Measurements from ENCODE around the gene HMOX2. TPM values are rescaled to one million over a fixed set of nuclear protein-coding genes. Genes with fewer than 3 reads are reported as not detected.

Gene HMOX2
- total RNA-seq, 1 donor from 2014 or later = 47.2 TPM

DNA sequence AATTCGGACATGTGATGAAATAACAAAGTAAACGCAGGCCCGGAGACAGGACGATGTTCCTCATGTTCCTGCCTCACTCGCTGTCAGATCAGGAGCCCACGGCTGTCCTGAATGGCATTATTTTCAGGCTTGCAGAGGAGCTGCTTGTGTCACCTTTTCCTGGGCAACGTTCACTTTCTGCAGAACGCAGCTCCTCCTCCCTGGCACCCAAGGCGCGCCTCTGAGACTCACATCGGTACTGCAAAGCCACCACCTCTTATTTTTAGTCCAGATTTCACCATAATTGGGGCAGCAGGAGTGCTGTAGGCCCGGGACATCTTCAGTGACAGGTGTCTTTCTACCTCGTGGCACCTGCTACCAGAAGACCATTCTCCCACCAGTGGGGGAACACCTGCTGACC, 71.9 kb downstream of the HMOX2 start:
- DNase-seq (ENCODE audit: extremely low spot score, unreplicated experiment) = no peak
- no peak overlapping the region for H3K27ac Mint-ChIP-seq (ENCODE audit: unreplicated experiment)
- H3K27me3 Mint-ChIP-seq (ENCODE audit: unreplicated experiment) = peaks cover 38% of the 10 kb centered on the region
- H3K36me3 Mint-ChIP-seq (ENCODE audit: unreplicated experiment) = no peaks in the 10 kb centered on the region
- H3K4me1 Mint-ChIP-seq (ENCODE audit: unreplicated experiment) = no peaks in the 10 kb centered on the region
- no peak overlapping the region for H3K4me3 Mint-ChIP-seq (ENCODE audit: unreplicated experiment)
- TF ChIP-seq, protein P1, sequence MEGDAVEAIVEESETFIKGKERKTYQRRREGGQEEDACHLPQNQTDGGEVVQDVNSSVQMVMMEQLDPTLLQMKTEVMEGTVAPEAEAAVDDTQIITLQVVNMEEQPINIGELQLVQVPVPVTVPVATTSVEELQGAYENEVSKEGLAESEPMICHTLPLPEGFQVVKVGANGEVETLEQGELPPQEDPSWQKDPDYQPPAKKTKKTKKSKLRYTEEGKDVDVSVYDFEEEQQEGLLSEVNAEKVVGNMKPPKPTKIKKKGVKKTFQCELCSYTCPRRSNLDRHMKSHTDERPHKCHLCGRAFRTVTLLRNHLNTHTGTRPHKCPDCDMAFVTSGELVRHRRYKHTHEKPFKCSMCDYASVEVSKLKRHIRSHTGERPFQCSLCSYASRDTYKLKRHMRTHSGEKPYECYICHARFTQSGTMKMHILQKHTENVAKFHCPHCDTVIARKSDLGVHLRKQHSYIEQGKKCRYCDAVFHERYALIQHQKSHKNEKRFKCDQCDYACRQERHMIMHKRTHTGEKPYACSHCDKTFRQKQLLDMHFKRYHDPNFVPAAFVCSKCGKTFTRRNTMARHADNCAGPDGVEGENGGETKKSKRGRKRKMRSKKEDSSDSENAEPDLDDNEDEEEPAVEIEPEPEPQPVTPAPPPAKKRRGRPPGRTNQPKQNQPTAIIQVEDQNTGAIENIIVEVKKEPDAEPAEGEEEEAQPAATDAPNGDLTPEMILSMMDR (IDR thresholded peaks at IDR 0.05) = no peak
- no peaks in the 10 kb centered on the region for H3K9me3 Mint-ChIP-seq (ENCODE audit: unreplicated experiment)

GRCh38 chr16:4550591-4550990, 74.4 kb downstream of the HMOX2 start:
- no peaks in the 10 kb centered on the region for H3K9me3 Mint-ChIP-seq (ENCODE audit: unreplicated experiment)
- H3K27me3 Mint-ChIP-seq (ENCODE audit: unreplicated experiment) = peaks cover 31% of the 10 kb centered on the region
- TF ChIP-seq, protein P1 (IDR thresholded peaks at IDR 0.05) = no peak
- H3K4me3 Mint-ChIP-seq (ENCODE audit: unreplicated experiment) = no peak overlapping the region
- no peak for DNase-seq (ENCODE audit: extremely low spot score, unreplicated experiment)
- H3K27ac Mint-ChIP-seq (ENCODE audit: unreplicated experiment) = no peak overlapping the region
- H3K4me1 Mint-ChIP-seq (ENCODE audit: unreplicated experiment) = no peaks in the 10 kb centered on the region
- H3K36me3 Mint-ChIP-seq (ENCODE audit: unreplicated experiment) = no peaks in the 10 kb centered on the region

DNA sequence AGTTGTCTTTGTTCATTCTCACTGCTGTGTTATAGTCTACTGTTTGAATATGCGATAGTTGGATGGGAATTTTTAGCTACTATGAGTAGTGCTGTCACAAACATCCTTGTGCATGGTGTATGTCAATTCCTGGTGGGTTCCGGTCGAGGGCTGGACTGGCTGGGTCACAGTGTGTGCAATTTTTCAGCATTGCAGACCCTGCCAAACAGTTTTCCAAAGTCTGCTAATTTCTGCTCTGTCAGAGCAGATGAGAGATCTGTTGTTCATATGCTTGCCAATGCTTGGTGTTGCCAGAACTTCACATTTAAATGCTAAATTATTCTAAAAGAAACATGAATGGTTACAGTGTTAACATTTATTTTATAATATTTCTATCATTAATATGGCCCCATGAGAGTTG, 76.3 kb downstream of the HMOX2 start:
- TF ChIP-seq, protein P1 (IDR thresholded peaks at IDR 0.05) = no peak
- H3K4me1 Mint-ChIP-seq (ENCODE audit: unreplicated experiment) = no peaks in the 10 kb centered on the region
- no peaks in the 10 kb centered on the region for H3K36me3 Mint-ChIP-seq (ENCODE audit: unreplicated experiment)
- H3K9me3 Mint-ChIP-seq (ENCODE audit: unreplicated experiment) = no peaks in the 10 kb centered on the region
- peaks cover 24% of the 10 kb centered on the region for H3K27me3 Mint-ChIP-seq (ENCODE audit: unreplicated experiment)
- H3K4me3 Mint-ChIP-seq (ENCODE audit: unreplicated experiment) = no peak overlapping the region
- no peak for DNase-seq (ENCODE audit: extremely low spot score, unreplicated experiment)
- no peak overlapping the region for H3K27ac Mint-ChIP-seq (ENCODE audit: unreplicated experiment)

- no peaks in the 10 kb centered on the region for H3K36me3 Mint-ChIP-seq (ENCODE audit: unreplicated experiment)
- H3K27ac Mint-ChIP-seq (ENCODE audit: unreplicated experiment) = no peak within 1 kb of the TSS
- TF ChIP-seq, protein P1 (IDR thresholded peaks at IDR 0.05) = no peak
Measured at GRCh38 chr16:4556112-4556511, 79.9 kb downstream of the HMOX2 start, which contains the start of gene C16orf96. C16orf96 (plus strand) TSS chr16:4556340; CDS start chr16:4556490, 150 bp downstream.

DNA sequence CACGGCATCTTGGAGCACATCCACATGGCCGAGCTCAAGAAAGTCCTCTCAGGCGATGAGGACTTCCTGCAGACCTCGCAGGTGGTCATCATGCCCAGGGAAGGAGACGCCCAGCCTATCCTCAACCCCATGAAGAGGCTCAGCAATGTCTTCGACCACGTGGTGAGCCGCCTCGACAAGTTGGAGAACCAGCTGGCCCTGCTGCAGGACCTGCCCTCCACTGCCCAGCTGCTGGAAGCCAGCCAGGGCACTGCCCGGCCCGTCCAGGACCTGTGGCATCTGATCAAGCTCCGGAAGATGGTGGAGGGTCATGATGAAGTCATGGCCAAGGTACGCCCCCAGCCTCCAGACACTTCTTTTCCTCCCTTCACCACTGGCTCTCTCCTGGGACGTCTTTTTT, 80.4 kb downstream of the HMOX2 start:
- H3K36me3 Mint-ChIP-seq (ENCODE audit: unreplicated experiment) = no peaks in the 10 kb centered on the region
- H3K27ac Mint-ChIP-seq (ENCODE audit: unreplicated experiment) = no peak overlapping the region
- peaks cover 16% of the 10 kb centered on the region for H3K27me3 Mint-ChIP-seq (ENCODE audit: unreplicated experiment)
- no peak overlapping the region for H3K4me3 Mint-ChIP-seq (ENCODE audit: unreplicated experiment)
- DNase-seq (ENCODE audit: extremely low spot score, unreplicated experiment) = no peak
- H3K9me3 Mint-ChIP-seq (ENCODE audit: unreplicated experiment) = no peaks in the 10 kb centered on the region
- H3K4me1 Mint-ChIP-seq (ENCODE audit: unreplicated experiment) = no peaks in the 10 kb centered on the region
- TF ChIP-seq, protein P1 (IDR thresholded peaks at IDR 0.05) = no peak

More at GRCh38 chr16:4556112-4556511, 79.9 kb downstream of the HMOX2 start, which contains the start of gene C16orf96:
- Mint-ChIP-seq H3K4me1 (ENCODE audit: unreplicated experiment) (no peaks in the 10 kb centered on the region), H3K27me3 (ENCODE audit: unreplicated experiment) (peaks cover 21% of the 10 kb centered on the region), H3K9me3 (ENCODE audit: unreplicated experiment) (no peaks in the 10 kb centered on the region), H3K4me3 (ENCODE audit: unreplicated experiment) (no peak within 1 kb of the TSS)
- no peak for DNase-seq (ENCODE audit: extremely low spot score, unreplicated experiment)

All from osteocyte (in vitro differentiated cells).